WERI-Rb-1 (cell line): ENCODE data around the gene WFDC5.

Experiments
- DNase-seq: peaks from one replicate; pipeline ENCODE4 v3.0.0-alpha.2; 2020
- H3K27ac ChIP-seq: fragments of 250-450 bp; sonication (Bioruptor Pico); 2 replicates; pipeline ENCODE4 v1.5.1; 2020; ENCODE audit warnings: mild to moderate bottlenecking, moderate library complexity
- H3K27me3 ChIP-seq: fragments of 250-450 bp; sonication (Bioruptor Pico); 2 replicates; pipeline ENCODE4 v1.5.1; 2021; ENCODE audit warnings: mild to moderate bottlenecking, low read depth, moderate library complexity; ENCODE audit not compliant: insufficient read depth, severe bottlenecking
- H3K36me3 ChIP-seq: fragments of 250-450 bp; sonication (Bioruptor Pico); 2 replicates; pipeline ENCODE4 v1.5.1; 2020; ENCODE audit warnings: mild to moderate bottlenecking, moderate library complexity
- H3K4me3 ChIP-seq: 2 replicates; pipeline ENCODE4 v1.5.1; 2011; ENCODE audit warnings: low read depth, mild to moderate bottlenecking, control low read depth, low read length
- H3K9me3 ChIP-seq: fragments of 250-450 bp; sonication (Bioruptor Pico); 2 replicates; pipeline ENCODE4 v1.5.1; 2021; ENCODE audit warnings: mild to moderate bottlenecking, moderate library complexity; ENCODE audit not compliant: severe bottlenecking
- CTCF ChIP-seq: IDR thresholded peaks from 2 replicates; pipeline ENCODE4 v1.5.1; 2011; ENCODE audit warnings: low read depth, mild to moderate bottlenecking, control low read depth, inconsistent platforms, low read length

Gene WFDC5

GRCh38 chr20:45119556-45120266 lies 4.7 kb upstream of the WFDC5 start:
- DNase-seq = no peak
- Histone ChIP-seq H3K27me3 (no peaks in the 10 kb centered on the region), H3K9me3 (no peaks in the 10 kb centered on the region), H3K27ac (no peak overlapping the region), H3K4me3 (no peak overlapping the region), H3K36me3 (no peaks in the 10 kb centered on the region)
- TF ChIP-seq CTCF = no peak

GRCh38 chr20:45118028-45118427 lies 3.1 kb upstream of the WFDC5 start:
- DNase-seq = no peak
- no peak for TF ChIP-seq CTCF
- Histone ChIP-seq H3K27ac (no peak overlapping the region), H3K9me3 (no peaks in the 10 kb centered on the region), H3K4me3 (no peak overlapping the region), H3K36me3 (no peaks in the 10 kb centered on the region), H3K27me3 (no peaks in the 10 kb centered on the region)

- no peaks in the 10 kb centered on the region for H3K9me3 ChIP-seq
- H3K27ac ChIP-seq = no peak overlapping the region
- DNase-seq = no peak
- no peaks in the 10 kb centered on the region for H3K27me3 ChIP-seq
- no peak for TF ChIP-seq CTCF
- no peak overlapping the region for H3K4me3 ChIP-seq
- no peaks in the 10 kb centered on the region for H3K36me3 ChIP-seq
These were observed 2.6 kb upstream of the WFDC5 start for GRCh38 chr20:45117581-45117980.

GRCh38 chr20:45115829-45116228 lies 855 bp upstream of the WFDC5 start:
- DNase-seq = no peak
- Histone ChIP-seq H3K36me3 (no peaks in the 10 kb centered on the region), H3K27me3 (no peaks in the 10 kb centered on the region), H3K9me3 (no peaks in the 10 kb centered on the region), H3K4me3 (no peak overlapping the region), H3K27ac (no peak overlapping the region)
- no peak for TF ChIP-seq CTCF

GRCh38 chr20:45115386-45115774 lies 406 bp upstream of the WFDC5 start:
- no peak for DNase-seq
- no peaks in the 10 kb centered on the region for H3K36me3 ChIP-seq
- no peak overlapping the region for H3K4me3 ChIP-seq
- no peak overlapping the region for H3K27ac ChIP-seq
- H3K9me3 ChIP-seq = no peaks in the 10 kb centered on the region
- no peak for TF ChIP-seq CTCF
- no peaks in the 10 kb centered on the region for H3K27me3 ChIP-seq

GRCh38 chr20:45113865-45114264 lies 1.1 kb downstream of the WFDC5 start:
- no peaks in the 10 kb centered on the region for H3K9me3 ChIP-seq
- H3K27me3 ChIP-seq = no peaks in the 10 kb centered on the region
- no peak overlapping the region for H3K27ac ChIP-seq
- no peaks in the 10 kb centered on the region for H3K36me3 ChIP-seq
- DNase-seq = no peak
- TF ChIP-seq CTCF = no peak
- no peak overlapping the region for H3K4me3 ChIP-seq
